GM12874 (cell line): ENCODE data around the gene POLD4.

Experiments used
- CTCF ChIP-seq: IDR thresholded peaks from 2 replicates; pipeline ENCODE4 v1.5.1; 2011; ENCODE audit warnings: low read depth, mild to moderate bottlenecking, control low read depth, low read length, moderate library complexity; ENCODE audit not compliant: insufficient read depth

The POLD4 gene

GRCh38 chr11:67381244-67381972, 28.1 kb upstream of the POLD4 start:
- no peak for TF ChIP-seq CTCF

- no peak for TF ChIP-seq CTCF
Observed at GRCh38 chr11:67379061-67380058, 26.0 kb upstream of the POLD4 start.

- TF ChIP-seq CTCF = no peak
Observed at GRCh38 chr11:67378544-67378943, 25.2 kb upstream of the POLD4 start.

- TF ChIP-seq CTCF = no peak
Observed at GRCh38 chr11:67376873-67377808, 23.8 kb upstream of the POLD4 start.

GRCh38 chr11:67376063-67376820, 22.9 kb upstream of the POLD4 start:
- no peak for TF ChIP-seq CTCF

GRCh38 chr11:67375320-67376055, 22.1 kb upstream of the POLD4 start:
- no peak for TF ChIP-seq CTCF
